GM10248 (cell line): ENCODE results near the gene HSP90AB1.

ENCODE experiments used
- CTCF ChIA-PET: fragments of 300-600 bp; sonication (Branson Sonifier 250); formaldehyde crosslinking; extraction: SDS; loops from one replicate; lab custom pipeline; 2021; ENCODE audit warnings: antibody characterized with exemption; lab: Yijun Ruan, JAX
- POLR2A ChIA-PET: fragments of 350-650 bp; sonication (Branson Sonifier 250); formaldehyde crosslinking; extraction: SDS; loops from one replicate; lab custom pipeline; 2020; ENCODE audit warnings: antibody characterized with exemption; lab: Yijun Ruan, JAX
- DNase-seq: peaks from one replicate; pipeline ENCODE4 v3.0.0; 2012; ENCODE audit errors: extremely low spot score
- CTCF ChIP-seq: IDR thresholded peaks from 2 replicates; pipeline ENCODE4 v1.5.1; 2012; ENCODE audit warnings: mild to moderate bottlenecking, low read depth; ENCODE audit errors: extremely low read depth, missing control alignments, control extremely low read depth

HSP90AB1 gene

GRCh38 chr6:44202332-44202971, 44.4 kb upstream of the HSP90AB1 start:
- ChIA-PET CTCF (interaction anchor here (0.8 to 5.2 kb wide), 2 partner anchors 9 to 30 kb away, joined by 4 to 21 read pairs; no protein-coding TSS in a partner anchor), POLR2A (no interaction called here)
- DNase-seq: no peak
- TF ChIP-seq CTCF: no peak

GRCh38 chr6:44202972-44203750, 43.7 kb upstream of the HSP90AB1 start:
- no peak for TF ChIP-seq CTCF
- DNase-seq: no peak
- CTCF ChIA-PET: interaction anchor here (5.2 kb wide), 1 partner anchor 31 kb away, joined by 21 read pairs; no protein-coding TSS in a partner anchor

GRCh38 chr6:44203955-44204354, 42.9 kb upstream of the HSP90AB1 start:
- ChIA-PET POLR2A (no interaction called here), CTCF (interaction anchor here (1.2 to 5.2 kb wide), 3 partner anchors 12 to 32 kb away, joined by 3 to 21 read pairs (median 4); no protein-coding TSS in a partner anchor)
- DNase-seq: no peak
- TF ChIP-seq CTCF: no peak

More at GRCh38 chr6:44202972-44203750, 43.7 kb upstream of the HSP90AB1 start:
- POLR2A ChIA-PET: no interaction called here

GRCh38 chr6:44207966-44208365, 38.9 kb upstream of the HSP90AB1 start:
- CTCF ChIA-PET: interaction anchor here (0.7 to 2.8 kb wide), 5 partner anchors 10 to 60 kb away, joined by 3 to 12 read pairs (median 4); no protein-coding TSS in a partner anchor
- TF ChIP-seq CTCF: no peak
- no peak for DNase-seq
- POLR2A ChIA-PET: interaction anchor here (0.7 kb wide), 1 partner anchor 12 kb away, joined by 4 read pairs; no protein-coding TSS in a partner anchor

- POLR2A ChIA-PET: no interaction called here
- TF ChIP-seq CTCF: no peak
- DNase-seq: no peak
- CTCF ChIA-PET: interaction anchor here (1.7 kb wide), 1 partner anchor 26 kb away, joined by 6 read pairs; no protein-coding TSS in a partner anchor
Observed at GRCh38 chr6:44211284-44211683, 35.6 kb upstream of the HSP90AB1 start.

GRCh38 chr6:44214307-44214706, 32.6 kb upstream of the HSP90AB1 start:
- TF ChIP-seq CTCF: no peak
- DNase-seq: no peak
- CTCF ChIA-PET: interaction anchor here (0.9 to 2.2 kb wide), 7 partner anchors 10 to 54 kb away, joined by 3 to 10 read pairs (median 3); partner anchors contain the start of gene SLC29A1
- POLR2A ChIA-PET: no interaction called here
